ENCODE measurements around the gene TGIF1. TPM values are rescaled to one million over a fixed set of nuclear protein-coding genes. Genes with fewer than 3 reads are reported as not detected.

Gene TGIF1
- total and polyA plus RNA-seq, 2 of the 4 experiments (the other 2 are of a cell fraction), result 62.1 to 118 TPM

GRCh38 chr18:3448838-3449511 is 997 bp upstream of the TGIF1 start:
- Histone ChIP-seq H2AK9ac (replicated peaks; ENCODE audit: low read depth, low read length, poor library complexity) (peak overlapping the region; percentile 10), H3K4me2 (ENCODE audit: low read depth, low read length) (peak overlapping the region; percentile 82), H2BK5ac (ENCODE audit: low read depth, low read length, poor library complexity, severe bottlenecking) (peak overlapping the region; percentile 72), H3K27me3 (ENCODE audit: control insufficient read depth, insufficient read depth, low read length) (no peaks in the 10 kb centered on the region), H2AFZ (replicated peaks; ENCODE audit: low read length, poor library complexity) (peak overlapping the region; percentile 85), H4K20me1 (ENCODE audit: insufficient read depth, low read length) (peaks cover 1% of the 10 kb centered on the region; the same call in 1 of the 2 replicates), H3K9ac (ENCODE audit: low read depth, low read length) (peak overlapping the region; percentile 79), H3K23ac (ENCODE audit: low read depth, low read length) (peak overlapping the region; percentile 92), H3K4ac (ENCODE audit: low read depth, low read length) (peak overlapping the region; percentile 89), H2BK120ac (ENCODE audit: low read depth, low read length) (peak overlapping the region; percentile 73), H3K27ac (ENCODE audit: insufficient read depth, low read length) (peak overlapping the region; percentile 91), H3K56ac (ENCODE audit: extremely low read depth, insufficient read depth, low read length) (peak overlapping the region; percentile 85), H3K4me1 (ENCODE audit: control insufficient read depth, insufficient read depth, low read length) (peaks cover 2% of the 10 kb centered on the region), H2BK20ac (ENCODE audit: low read depth, low read length) (peak overlapping the region; percentile 22; the same call in 1 of the 2 replicates), H4K8ac (ENCODE audit: low read depth in 2 of 2, low read length in 2 of 2) (peak overlapping the region; percentile 51 to 61), H3K9me1 (ENCODE audit: insufficient read depth, low read length) (peaks cover 4% of the 10 kb centered on the region; the same call in 1 of the 2 replicates), H3K18ac (ENCODE audit: low read depth, low read length) (peak overlapping the region; percentile 46), H2AK5ac (ENCODE audit: low read depth, low read length) (peak overlapping the region; percentile 59), H4K91ac (ENCODE audit: insufficient read depth, low read depth, low read length) (peak overlapping the region; percentile 61), H4K5ac (ENCODE audit: low read depth, low read length) (peak overlapping the region; percentile 13), H3K79me1 (ENCODE audit: low read depth in 1 of 2, low read length in 2 of 2) (peaks cover 0 to 3% of the 10 kb centered on the region in 2 experiments; a peak in 2 of 4 replicates), H3K9me3 (ENCODE audit: control insufficient read depth, insufficient read depth, low read length) (no peaks in the 10 kb centered on the region), H3K14ac (replicated peaks; ENCODE audit: low read depth, low read length) (peak overlapping the region; percentile 82), H3K36me3 (ENCODE audit: control insufficient read depth, insufficient read depth, low read length) (no peaks in the 10 kb centered on the region; the same call in 1 of the 2 replicates), H3K4me3 (ENCODE audit: insufficient read depth, low read depth, low read length) (peak overlapping the region; percentile 85), H2BK15ac (ENCODE audit: low read depth, low read length) (peak overlapping the region; percentile 20; the same call in 2 of the 3 replicates)
- dilution Hi-C loops (cut with HindIII; ENCODE audit: low sequenced_read_pairs, unreplicated experiment), result no loop called here
- intact Hi-C loops (cut with micrococcal nuclease), result loop anchor here (1.0 to 2.0 kb wide), 3 partner anchors 146 to 175 kb away; no protein-coding TSS in a partner anchor
- no TSS peak for BruUV-seq (replicated peaks)
- POLR2A ChIA-PET (ENCODE audit: unreplicated experiment), result interaction anchor here (0.6 to 1.0 kb wide), 5 partner anchors 43 to 224 kb away, joined by 3 to 12 read pairs (median 4); no protein-coding TSS in a partner anchor
- peak; percentile 11 for ATAC-seq (ENCODE audit: low read depth)
- CTCF ChIA-PET, result no interaction called here
- in situ Hi-C loops (cut with MboI; ENCODE audit: low sequenced_read_pairs), result no loop called here
- peak; percentile 90 for DNase-seq
- TF ChIP-seq RFX5 (IDR thresholded peaks at IDR 0.05; ENCODE audit: low read depth, low read length) (no peak), RAD21 (IDR thresholded peaks at IDR 0.05; ENCODE audit: low read length) (no peak; the same call in 1 of the 2 replicates), ELK1 (IDR thresholded peaks at IDR 0.05; ENCODE audit: borderline replicate concordance, low read depth, low read length) (no peak), CHD1 (IDR thresholded peaks at IDR 0.05; ENCODE audit: low read depth, low read length) (peak; percentile 98), MAZ (IDR thresholded peaks at IDR 0.05; ENCODE audit: borderline replicate concordance, low read depth, low read length) (peak; percentile 21; the same call in 1 of the 2 replicates), CEBPB (IDR thresholded peaks at IDR 0.05; ENCODE audit: low read depth, low read length) (peak; percentile 91), POLR2A (IDR thresholded peaks at IDR 0.05; ENCODE audit: low read depth, low read length) (peak; percentile 96), NFE2L2 (IDR thresholded peaks at IDR 0.05; ENCODE audit: low read depth, low read length) (no peak), MAFK (IDR thresholded peaks at IDR 0.05; ENCODE audit: low read depth, low read length) (no peak), RCOR1 (IDR thresholded peaks at IDR 0.05; ENCODE audit: insufficient replicate concordance, low read length) (no peak), USF2 (IDR thresholded peaks at IDR 0.05; ENCODE audit: low read depth, low read length) (peak; percentile 46), BHLHE40 (IDR thresholded peaks at IDR 0.05; ENCODE audit: low read depth, low read length) (no peak), MXI1 (IDR thresholded peaks at IDR 0.05; ENCODE audit: borderline replicate concordance, low read depth, low read length) (peak; percentile 75), CTCF (conservative IDR thresholded peaks at IDR 0.05; ENCODE audit: low read depth, low read length) (no peak)
- 0% methylated on average over 23 of the region's 38 CpGs; no CpG with 5 or more reads in 1 of the 2 experiments for WGBS, 2 experiments (ENCODE audit: extremely low coverage in 2 of 2, insufficient read length in 1 of 2)

Data from IMR-90 (cell line).